ENCODE data around the gene TRAT1. TPM values are rescaled to one million over a fixed set of nuclear protein-coding genes. Genes with fewer than 3 reads are reported as not detected.

The TRAT1 gene
- total RNA-seq, 6 experiments from 2014 or later, result 0.27 to 1.9 (median 1.5) TPM; not detected in 3

GRCh38 chr3:108791473-108791872 is 31.1 kb upstream of the TRAT1 start:
- intact Hi-C loops (cut with DNase I), result no loop called here
- WGBS (ENCODE audit: insufficient coverage, low coverage, low lambda C conversion rate, missing lambda C conversion rate), result 29% methylated on average over 3 of the region's 3 CpGs
- TF ChIP-seq POLR2A (IDR thresholded peaks at IDR 0.05), result no peak
- TF ChIP-seq CTCF (IDR thresholded peaks at IDR 0.05), result no peak
- Histone ChIP-seq H3K27ac (no peak overlapping the region), H3K4me3 (no peak overlapping the region), H3K4me1 (no peaks in the 10 kb centered on the region), H3K9me3 (no peaks in the 10 kb centered on the region), H3K27me3 (no peaks in the 10 kb centered on the region), H3K36me3 (no peaks in the 10 kb centered on the region)
- ATAC-seq, result no peak
- DNase-seq, result no peak

DNA sequence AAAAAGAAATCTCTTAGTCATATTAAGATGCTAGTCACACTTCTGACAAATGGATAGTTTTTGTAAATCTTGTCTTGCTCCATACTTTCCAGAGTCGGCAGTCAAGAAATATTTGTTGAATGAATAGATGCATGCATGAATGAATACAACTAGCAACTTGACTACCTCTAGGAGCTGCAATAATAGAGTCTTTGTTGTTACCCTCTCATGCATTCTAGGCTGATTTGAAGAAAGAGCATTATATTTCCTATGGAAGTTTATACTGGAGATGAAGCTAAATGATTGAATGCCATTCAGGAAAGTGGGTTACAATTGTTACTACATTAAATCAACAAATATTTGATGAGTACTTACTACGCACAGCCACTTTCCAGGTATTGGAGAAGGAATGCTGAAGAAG is 18.1 kb upstream of the TRAT1 start:
- Histone ChIP-seq H3K4me1 (no peaks in the 10 kb centered on the region), H3K27ac (no peak overlapping the region), H3K36me3 (no peaks in the 10 kb centered on the region), H3K9me3 (peaks cover 0 to 3% (median 0%) of the 10 kb centered on the region in 4 donors), H3K27me3 (no peaks in the 10 kb centered on the region), H3K4me3 (no peak overlapping the region)
- DNase-seq (no peak), ATAC-seq (no peak)
- WGBS (ENCODE audit: insufficient coverage, low coverage, low lambda C conversion rate, missing lambda C conversion rate), result 73% methylated on average over 2 of the region's 2 CpGs
- intact Hi-C loops (cut with DNase I), result no loop called here
- TF ChIP-seq POLR2A (IDR thresholded peaks at IDR 0.05) (no peak), CTCF (IDR thresholded peaks at IDR 0.05) (no peak)

DNA sequence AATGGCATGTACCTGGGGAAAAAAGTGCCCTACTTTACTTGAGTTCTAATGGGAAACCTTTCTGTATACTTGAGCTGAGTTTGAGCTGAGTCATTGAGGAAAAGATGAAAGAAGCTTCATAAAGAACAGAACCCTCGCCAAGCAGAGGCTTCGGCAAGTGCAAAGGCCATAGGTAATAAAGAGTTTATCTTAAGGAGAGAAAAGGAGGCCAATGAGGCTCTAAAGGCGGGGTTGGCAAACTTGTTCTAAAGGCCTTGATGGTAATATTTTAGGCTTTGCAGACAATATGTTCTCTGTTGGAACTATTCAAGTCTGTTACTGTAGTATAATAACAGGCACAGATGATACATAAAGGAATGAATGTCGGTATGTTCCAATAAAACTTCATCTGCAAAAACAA is 17.6 kb upstream of the TRAT1 start:
- peaks cover 0 to 3% (median 0%) of the 10 kb centered on the region in 4 donors for H3K9me3 ChIP-seq
- H3K36me3 ChIP-seq, result no peaks in the 10 kb centered on the region
- 76% methylated on average over 4 of the region's 4 CpGs for WGBS (ENCODE audit: insufficient coverage, low coverage, low lambda C conversion rate, missing lambda C conversion rate)
- no peaks in the 10 kb centered on the region for H3K27me3 ChIP-seq
- intact Hi-C loops (cut with DNase I), result no loop called here
- H3K4me1 ChIP-seq, result no peaks in the 10 kb centered on the region
- TF ChIP-seq CTCF (IDR thresholded peaks at IDR 0.05) (no peak), POLR2A (IDR thresholded peaks at IDR 0.05) (no peak)
- DNase-seq, result no peak
- H3K27ac ChIP-seq, result no peak overlapping the region
- no peak for ATAC-seq
- no peak overlapping the region for H3K4me3 ChIP-seq

DNA sequence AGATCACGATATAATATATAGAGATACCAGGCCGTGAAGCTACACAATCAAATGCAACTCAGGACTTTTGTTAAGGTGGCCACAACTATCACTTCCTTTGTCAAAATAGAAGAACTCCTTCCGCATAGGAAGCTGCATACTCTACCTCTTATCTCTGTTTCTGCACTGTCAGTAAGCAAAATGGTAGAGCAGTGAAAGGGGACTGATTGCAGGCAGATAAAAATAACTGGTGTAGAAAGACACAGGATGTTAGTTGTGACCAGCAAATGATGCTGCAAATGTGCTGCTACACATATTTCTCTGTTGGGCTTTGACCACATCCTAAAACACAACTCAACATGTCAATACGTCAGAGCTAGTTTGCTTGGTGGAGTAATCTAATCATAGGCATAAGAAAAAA is 16.3 kb upstream of the TRAT1 start:
- Histone ChIP-seq H3K36me3 (no peaks in the 10 kb centered on the region), H3K27ac (no peak overlapping the region), H3K4me1 (no peaks in the 10 kb centered on the region), H3K9me3 (peaks cover 0 to 3% (median 0%) of the 10 kb centered on the region in 4 donors), H3K27me3 (no peaks in the 10 kb centered on the region), H3K4me3 (no peak overlapping the region)
- ATAC-seq (peak; percentile 32 to 55 (median 50)), DNase-seq (no peak)
- intact Hi-C loops (cut with DNase I), result no loop called here
- TF ChIP-seq POLR2A (IDR thresholded peaks at IDR 0.05), result no peak
- TF ChIP-seq CTCF (IDR thresholded peaks at IDR 0.05), result no peak
- WGBS (ENCODE audit: insufficient coverage, low coverage, low lambda C conversion rate, missing lambda C conversion rate), result 40% methylated on average over 4 of the region's 4 CpGs

GRCh38 chr3:108818404-108818803 is 4.2 kb upstream of the TRAT1 start:
- TF ChIP-seq POLR2A (IDR thresholded peaks at IDR 0.05) (no peak), CTCF (IDR thresholded peaks at IDR 0.05) (peak in 1 of 4 donors; percentile 16)
- H3K4me3 ChIP-seq, result no peak overlapping the region
- DNase-seq (no peak), ATAC-seq (peak in 1 of 4 donors; percentile 38)
- no peak overlapping the region for H3K27ac ChIP-seq
- no peaks in the 10 kb centered on the region for H3K9me3 ChIP-seq
- intact Hi-C loops (cut with DNase I), result no loop called here
- no peaks in the 10 kb centered on the region for H3K36me3 ChIP-seq
- H3K27me3 ChIP-seq, result no peaks in the 10 kb centered on the region
- WGBS (ENCODE audit: insufficient coverage, low coverage, low lambda C conversion rate, missing lambda C conversion rate), result 18% methylated on average over 2 of the region's 2 CpGs
- H3K4me1 ChIP-seq, result no peaks in the 10 kb centered on the region

Data from right lobe of liver (tissue), 6 donors.